Measurements from ENCODE around the gene EPHA3. TPM values are rescaled to one million over a fixed set of nuclear protein-coding genes. Genes with fewer than 3 reads are reported as not detected.

EPHA3 gene
- total and polyA plus RNA-seq, 2 experiments from 2014 or later, result 4.8 to 9.2 TPM

GRCh38 chr3:89436846-89437245 is 329.4 kb downstream of the EPHA3 start:
- H3K9me3 ChIP-seq (ENCODE audit: low read depth), result no peaks in the 10 kb centered on the region
- no peaks in the 10 kb centered on the region for H3K36me3 ChIP-seq
- no peak overlapping the region for H3K4me3 ChIP-seq
- DNase-seq (ENCODE audit: low read depth in 1 of 2, low spot score in 1 of 2), result no peak
- no peaks in the 10 kb centered on the region for H3K27me3 ChIP-seq
- H3K4me1 ChIP-seq (ENCODE audit: low read depth), result no peaks in the 10 kb centered on the region
- H3K27ac ChIP-seq, result no peak overlapping the region
- TF ChIP-seq CTCF (IDR thresholded peaks at IDR 0.05; ENCODE audit: low read depth, low read length), result no peak

- no peak for TF ChIP-seq CTCF (IDR thresholded peaks at IDR 0.05; ENCODE audit: low read depth, low read length)
- no peak overlapping the region for H3K4me3 ChIP-seq
- no peaks in the 10 kb centered on the region for H3K27me3 ChIP-seq
- H3K4me1 ChIP-seq (ENCODE audit: low read depth), result no peaks in the 10 kb centered on the region
- H3K36me3 ChIP-seq, result no peaks in the 10 kb centered on the region
- DNase-seq (ENCODE audit: low read depth in 1 of 2, low spot score in 1 of 2), result no peak
- no peak overlapping the region for H3K27ac ChIP-seq
- H3K9me3 ChIP-seq (ENCODE audit: low read depth), result no peaks in the 10 kb centered on the region
Observed at GRCh38 chr3:89440386-89440785, 333.0 kb downstream of the EPHA3 start.

GRCh38 chr3:89441141-89441540 is 333.7 kb downstream of the EPHA3 start:
- Histone ChIP-seq H3K27ac (no peak overlapping the region), H3K9me3 (ENCODE audit: low read depth) (no peaks in the 10 kb centered on the region), H3K36me3 (no peaks in the 10 kb centered on the region), H3K4me1 (ENCODE audit: low read depth) (no peaks in the 10 kb centered on the region), H3K4me3 (no peak overlapping the region), H3K27me3 (no peaks in the 10 kb centered on the region)
- no peak for DNase-seq (ENCODE audit: low read depth in 1 of 2, low spot score in 1 of 2)
- TF ChIP-seq CTCF (IDR thresholded peaks at IDR 0.05; ENCODE audit: low read depth, low read length), result no peak

GRCh38 chr3:89446593-89446992 is 339.2 kb downstream of the EPHA3 start:
- no peaks in the 10 kb centered on the region for H3K36me3 ChIP-seq
- H3K27ac ChIP-seq, result no peak overlapping the region
- H3K4me1 ChIP-seq (ENCODE audit: low read depth), result no peaks in the 10 kb centered on the region
- no peak for DNase-seq (ENCODE audit: low read depth in 1 of 2, low spot score in 1 of 2)
- no peak overlapping the region for H3K4me3 ChIP-seq
- no peaks in the 10 kb centered on the region for H3K27me3 ChIP-seq
- no peak for TF ChIP-seq CTCF (IDR thresholded peaks at IDR 0.05; ENCODE audit: low read depth, low read length)
- no peaks in the 10 kb centered on the region for H3K9me3 ChIP-seq (ENCODE audit: low read depth)

GRCh38 chr3:89447243-89447642 is 339.8 kb downstream of the EPHA3 start:
- Histone ChIP-seq H3K36me3 (no peaks in the 10 kb centered on the region), H3K4me3 (no peak overlapping the region), H3K9me3 (ENCODE audit: low read depth) (no peaks in the 10 kb centered on the region), H3K27me3 (no peaks in the 10 kb centered on the region), H3K4me1 (ENCODE audit: low read depth) (no peaks in the 10 kb centered on the region), H3K27ac (no peak overlapping the region)
- no peak for TF ChIP-seq CTCF (IDR thresholded peaks at IDR 0.05; ENCODE audit: low read depth, low read length)
- peak in 1 of 2 donors; percentile 32 for DNase-seq (ENCODE audit: low read depth in 1 of 2, low spot score in 1 of 2)

GRCh38 chr3:89449086-89449485 is 341.7 kb downstream of the EPHA3 start:
- Histone ChIP-seq H3K4me1 (ENCODE audit: low read depth) (no peaks in the 10 kb centered on the region), H3K4me3 (no peak overlapping the region), H3K36me3 (no peaks in the 10 kb centered on the region), H3K9me3 (ENCODE audit: low read depth) (no peaks in the 10 kb centered on the region), H3K27me3 (no peaks in the 10 kb centered on the region), H3K27ac (no peak overlapping the region)
- no peak for TF ChIP-seq CTCF (IDR thresholded peaks at IDR 0.05; ENCODE audit: low read depth, low read length)
- DNase-seq (ENCODE audit: low read depth in 1 of 2, low spot score in 1 of 2), result no peak

All from cardiac muscle cell (in vitro differentiated cells and primary cell).